HG02973 (cell line): ENCODE measurements around the gene MZF1.
"Not testable (repeated sequence)": the region's sequence is repeated elsewhere in the genome, so short reads cannot be mapped to it uniquely, and the experiment has no call there.

Source experiments
- ATAC-seq: cut with Tn5 transposase; IDR thresholded peaks from one replicate; pipeline ENCODE4 v1.9.1; 2021; ENCODE audit warnings: moderate library complexity; ENCODE audit not compliant: unreplicated experiment

The MZF1 gene

GRCh38 chr19:58543826-58544590 lies 29.1 kb downstream of the MZF1 start, which contains the start of gene TRIM28:
Gene TRIM28, plus strand, starts transcription at chr19:58544064. Its CDS starts 694 bp downstream, at chr19:58544758.
- peak; percentile 66 for ATAC-seq

GRCh38 chr19:58542641-58543372 lies 30.3 kb downstream of the MZF1 start:
- ATAC-seq, result not testable (repeated sequence)

- ATAC-seq, result not testable (repeated sequence)
Observed at GRCh38 chr19:58539169-58539559, 34.0 kb downstream of the MZF1 start.

- ATAC-seq, result no peak
Observed at GRCh38 chr19:58538257-58539168, 34.6 kb downstream of the MZF1 start.

- no peak for ATAC-seq
Observed at GRCh38 chr19:58536852-58537798, 36.0 kb downstream of the MZF1 start.

- no peak for ATAC-seq
Observed at GRCh38 chr19:58535857-58536256, 37.3 kb downstream of the MZF1 start.

- no peak for ATAC-seq
Observed at GRCh38 chr19:58531034-58531840, 41.9 kb downstream of the MZF1 start.

GRCh38 chr19:58529405-58529804 lies 43.7 kb downstream of the MZF1 start:
- ATAC-seq, result no peak

GRCh38 chr19:58522709-58523108 lies 50.4 kb downstream of the MZF1 start:
- no peak for ATAC-seq

GRCh38 chr19:58521651-58522050 lies 51.5 kb downstream of the MZF1 start:
- ATAC-seq, result no peak

GRCh38 chr19:58520257-58520599 lies 52.9 kb downstream of the MZF1 start:
- ATAC-seq, result no peak

- ATAC-seq, result peak; percentile 76
Observed at GRCh38 chr19:58519355-58520256, 53.5 kb downstream of the MZF1 start, which contains the start of gene ZBTB45. Gene ZBTB45, minus strand, starts transcription at chr19:58519810. Its CDS starts 2,137 bp downstream, at chr19:58517673.

- no peak for ATAC-seq
Observed at GRCh38 chr19:58519087-58519354, 54.1 kb downstream of the MZF1 start.

- no peak for ATAC-seq
Observed at GRCh38 chr19:58518256-58519086, 54.7 kb downstream of the MZF1 start.

- ATAC-seq, result no peak
Observed at GRCh38 chr19:58516964-58517833, 55.9 kb downstream of the MZF1 start.

- no peak for ATAC-seq
Observed at GRCh38 chr19:58516246-58516836, 56.8 kb downstream of the MZF1 start.
